ENCODE results near the gene RALBP1.

RALBP1 gene

Small RNA genes lying within 50 kb of the gene (small RNA-seq; reads per million reads assigned to genes)
- 0.05 to 0.18 reads per million in 2 experiments for gene RNU2-27P

Data from SK-N-DZ (cell line).